Measurements from ENCODE around the gene MOCOS.

The MOCOS gene

DNA sequence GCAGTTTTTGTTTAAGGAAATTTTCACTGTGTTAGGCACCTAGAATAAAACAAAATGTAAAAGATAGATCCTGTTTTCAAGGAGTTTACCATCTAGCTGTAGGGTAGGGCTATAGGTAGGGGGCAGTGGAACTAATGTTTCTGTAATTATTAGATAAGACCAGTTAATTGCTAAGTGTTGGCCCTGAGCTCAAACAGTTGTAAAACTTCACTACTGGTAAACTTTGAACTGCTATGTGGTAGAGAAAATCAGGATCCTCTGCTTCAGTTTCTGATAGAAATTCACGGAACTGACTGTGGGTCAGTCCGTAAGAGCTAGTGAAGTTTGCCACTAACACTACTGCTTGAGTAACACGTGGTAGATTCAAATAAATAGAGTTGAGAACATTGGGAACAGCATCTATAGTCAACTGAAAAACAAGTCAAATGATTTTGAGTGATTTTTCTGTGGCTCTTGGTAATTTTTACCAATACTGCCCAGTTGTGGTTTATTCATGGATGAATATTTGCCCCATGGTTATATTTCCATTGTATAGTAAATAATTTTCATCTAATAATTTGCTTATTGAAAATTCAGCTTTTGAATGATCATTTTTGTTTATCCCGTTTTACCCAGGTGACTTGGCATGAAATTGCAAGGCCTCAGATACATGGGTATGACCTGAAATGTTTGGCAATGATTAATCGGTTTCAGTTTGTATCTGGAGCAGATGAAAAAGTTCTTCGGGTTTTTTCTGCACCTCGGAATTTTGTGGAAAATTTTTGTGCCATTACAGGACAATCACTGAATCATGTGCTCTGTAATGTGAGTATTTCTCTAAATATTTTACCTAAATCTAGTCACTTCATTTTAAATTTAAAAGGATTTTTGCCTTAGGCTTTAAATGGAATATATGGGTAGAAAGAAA, 31.2 kb upstream of the MOCOS start:
- no peak overlapping the region for H3K27ac ChIP-seq (ENCODE audit: low read depth, low read length)
- no peaks in the 10 kb centered on the region for H3K27me3 ChIP-seq (ENCODE audit: control insufficient read depth, low read length)
- no peaks in the 10 kb centered on the region for H3K9me2 ChIP-seq (replicated peaks; ENCODE audit: control insufficient read depth, low read length)
- H3K4me3 ChIP-seq (ENCODE audit: low read length), result no peak overlapping the region
- no peaks in the 10 kb centered on the region for H3K79me2 ChIP-seq (ENCODE audit: control insufficient read depth, low read length)
- no peak overlapping the region for H3K4me2 ChIP-seq (ENCODE audit: low read length)
- H4K20me1 ChIP-seq (ENCODE audit: control insufficient read depth, insufficient read depth, low read depth, low read length), result no peaks in the 10 kb centered on the region
- peaks cover 94% of the 10 kb centered on the region for H3K36me3 ChIP-seq (ENCODE audit: control insufficient read depth, low read length)
- no peaks in the 10 kb centered on the region for H3K9me3 ChIP-seq (ENCODE audit: control insufficient read depth, insufficient read depth, low read length)
- H3F3A ChIP-seq (ENCODE audit: control insufficient read depth, insufficient read depth), result no peaks in the 10 kb centered on the region
- no peak for TF ChIP-seq EZH2phosphoT487 (IDR thresholded peaks at IDR 0.05; ENCODE audit: borderline replicate concordance, low read length)
- TF ChIP-seq, protein P1, sequence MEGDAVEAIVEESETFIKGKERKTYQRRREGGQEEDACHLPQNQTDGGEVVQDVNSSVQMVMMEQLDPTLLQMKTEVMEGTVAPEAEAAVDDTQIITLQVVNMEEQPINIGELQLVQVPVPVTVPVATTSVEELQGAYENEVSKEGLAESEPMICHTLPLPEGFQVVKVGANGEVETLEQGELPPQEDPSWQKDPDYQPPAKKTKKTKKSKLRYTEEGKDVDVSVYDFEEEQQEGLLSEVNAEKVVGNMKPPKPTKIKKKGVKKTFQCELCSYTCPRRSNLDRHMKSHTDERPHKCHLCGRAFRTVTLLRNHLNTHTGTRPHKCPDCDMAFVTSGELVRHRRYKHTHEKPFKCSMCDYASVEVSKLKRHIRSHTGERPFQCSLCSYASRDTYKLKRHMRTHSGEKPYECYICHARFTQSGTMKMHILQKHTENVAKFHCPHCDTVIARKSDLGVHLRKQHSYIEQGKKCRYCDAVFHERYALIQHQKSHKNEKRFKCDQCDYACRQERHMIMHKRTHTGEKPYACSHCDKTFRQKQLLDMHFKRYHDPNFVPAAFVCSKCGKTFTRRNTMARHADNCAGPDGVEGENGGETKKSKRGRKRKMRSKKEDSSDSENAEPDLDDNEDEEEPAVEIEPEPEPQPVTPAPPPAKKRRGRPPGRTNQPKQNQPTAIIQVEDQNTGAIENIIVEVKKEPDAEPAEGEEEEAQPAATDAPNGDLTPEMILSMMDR (IDR thresholded peaks at IDR 0.05; ENCODE audit: low read depth, low read length, poor library complexity, severe bottlenecking), result no peak
- peaks cover under 1% of the 10 kb centered on the region for H3K4me1 ChIP-seq (ENCODE audit: control insufficient read depth, low read length)

- no peaks in the 10 kb centered on the region for H3K27me3 ChIP-seq (ENCODE audit: control insufficient read depth, low read length)
- H3F3A ChIP-seq (ENCODE audit: control insufficient read depth, insufficient read depth), result no peaks in the 10 kb centered on the region
- peaks cover 94% of the 10 kb centered on the region for H3K36me3 ChIP-seq (ENCODE audit: control insufficient read depth, low read length)
- H3K4me2 ChIP-seq (ENCODE audit: low read length), result no peak overlapping the region
- H3K27ac ChIP-seq (ENCODE audit: low read depth, low read length), result no peak overlapping the region
- H3K9me3 ChIP-seq (ENCODE audit: control insufficient read depth, insufficient read depth, low read length), result no peaks in the 10 kb centered on the region
- TF ChIP-seq EZH2phosphoT487 (IDR thresholded peaks at IDR 0.05; ENCODE audit: borderline replicate concordance, low read length), result no peak
- TF ChIP-seq, protein P1 (IDR thresholded peaks at IDR 0.05; ENCODE audit: low read depth, low read length, poor library complexity, severe bottlenecking), result no peak
- H3K79me2 ChIP-seq (ENCODE audit: control insufficient read depth, low read length), result no peaks in the 10 kb centered on the region
- H4K20me1 ChIP-seq (ENCODE audit: control insufficient read depth, insufficient read depth, low read depth, low read length), result no peaks in the 10 kb centered on the region
- no peaks in the 10 kb centered on the region for H3K9me2 ChIP-seq (replicated peaks; ENCODE audit: control insufficient read depth, low read length)
- no peaks in the 10 kb centered on the region for H3K4me1 ChIP-seq (ENCODE audit: control insufficient read depth, low read length)
- no peak overlapping the region for H3K4me3 ChIP-seq (ENCODE audit: low read length)
Observed at GRCh38 chr18:36157441-36157840, 29.9 kb upstream of the MOCOS start.

GRCh38 chr18:36158266-36158867, 28.9 kb upstream of the MOCOS start:
- Histone ChIP-seq H3K36me3 (ENCODE audit: control insufficient read depth, low read length) (peaks cover 92% of the 10 kb centered on the region), H3K9me3 (ENCODE audit: control insufficient read depth, insufficient read depth, low read length) (no peaks in the 10 kb centered on the region), H3K4me3 (ENCODE audit: low read length) (no peak overlapping the region), H3K27me3 (ENCODE audit: control insufficient read depth, low read length) (no peaks in the 10 kb centered on the region), H3F3A (ENCODE audit: control insufficient read depth, insufficient read depth) (no peaks in the 10 kb centered on the region), H3K79me2 (ENCODE audit: control insufficient read depth, low read length) (no peaks in the 10 kb centered on the region), H4K20me1 (ENCODE audit: control insufficient read depth, insufficient read depth, low read depth, low read length) (no peaks in the 10 kb centered on the region), H3K4me1 (ENCODE audit: control insufficient read depth, low read length) (no peaks in the 10 kb centered on the region), H3K27ac (ENCODE audit: low read depth, low read length) (no peak overlapping the region), H3K9me2 (replicated peaks; ENCODE audit: control insufficient read depth, low read length) (no peaks in the 10 kb centered on the region), H3K4me2 (ENCODE audit: low read length) (no peak overlapping the region)
- TF ChIP-seq EZH2phosphoT487 (IDR thresholded peaks at IDR 0.05; ENCODE audit: borderline replicate concordance, low read length), result no peak
- TF ChIP-seq, protein P1 (IDR thresholded peaks at IDR 0.05; ENCODE audit: low read depth, low read length, poor library complexity, severe bottlenecking), result no peak
